ENCODE results near the gene LRRC17. TPM values are rescaled to one million over a fixed set of nuclear protein-coding genes. Genes with fewer than 3 reads are reported as not detected.

The LRRC17 gene
- total and polyA plus RNA-seq, 9 of the 15 experiments (the other 6 are each of a cell fraction or from before 2014, with no cell fraction given): 0.03 to 0.18 (median 0.12) TPM; not detected in 5

GRCh38 chr7:102973096-102973802 is 60.4 kb downstream of the LRRC17 start (continued):
- TF ChIP-seq ZNF592 (IDR thresholded peaks at IDR 0.05) (peak; percentile 93), TRIM28 (IDR thresholded peaks at IDR 0.05) (0 out of 2 replicates have a peak, but pooled peaks have one; percentile 61), CBFA2T2 (conservative IDR thresholded peaks at IDR 0.05) (no peak), NRF1 (conservative IDR thresholded peaks at IDR 0.05 in 1 of 2, IDR thresholded peaks at IDR 0.05 in 1 of 2) (peak in 1 of 2 experiments; percentile 40; a peak in 2 of 4 replicates), MAFK (IDR thresholded peaks at IDR 0.05; ENCODE audit: low read length) (peak; percentile 93), RFX5 (IDR thresholded peaks at IDR 0.05; ENCODE audit: low read depth, low read length) (no peak), DIDO1 (tag; IDR thresholded peaks at IDR 0.05; ENCODE audit: low read depth) (no peak), ZNF778 (CRISPR knock-in tag; IDR thresholded peaks at IDR 0.05) (no peak), ZBED1 (IDR thresholded peaks at IDR 0.05) (0 out of 2 replicates have a peak, but pooled peaks have one; percentile 58), RAD51 (IDR thresholded peaks at IDR 0.05; ENCODE audit: borderline replicate concordance, low read depth) (no peak), CSDE1 (IDR thresholded peaks at IDR 0.05) (peak in 1 of 2 experiments; percentile 61; a peak in 1 of 4 replicates), TEAD2 (tag; IDR thresholded peaks at IDR 0.05) (no peak), ZNF696 (CRISPR knock-in tag; conservative IDR thresholded peaks at IDR 0.05) (no peak), ATF6 (CRISPR knock-in tag; IDR thresholded peaks at IDR 0.05) (no peak), TARDBP (IDR thresholded peaks at IDR 0.05) (0 out of 2 replicates have a peak, but pooled peaks have one; percentile 33), PTBP1 (IDR thresholded peaks at IDR 0.05; ENCODE audit: low read depth, low read length) (no peak), ELF2 (CRISPR knock-in tag; IDR thresholded peaks at IDR 0.05) (no peak; the same call in 1 of the 2 replicates), CBFA2T3 (IDR thresholded peaks at IDR 0.05) (peak; percentile 62), TCFL5 (CRISPR knock-in tag; conservative IDR thresholded peaks at IDR 0.05) (no peak), ZNF780A (CRISPR knock-in tag; IDR thresholded peaks at IDR 0.05) (no peak), ZKSCAN3 (CRISPR knock-in tag; IDR thresholded peaks at IDR 0.05) (no peak), NCOA6 (IDR thresholded peaks at IDR 0.05) (no peak), ZZZ3 (IDR thresholded peaks at IDR 0.05) (no peak), RFX7 (CRISPR knock-in tag; IDR thresholded peaks at IDR 0.05) (no peak), HNRNPLL (IDR thresholded peaks at IDR 0.05; ENCODE audit: low read depth, low read length, poor library complexity, severe bottlenecking) (no peak), HMG20A (CRISPR knock-in tag; conservative IDR thresholded peaks at IDR 0.05) (no peak), ZNF589 (CRISPR knock-in tag; IDR thresholded peaks at IDR 0.05; ENCODE audit: low read depth) (peak; percentile 89), SNIP1 (IDR thresholded peaks at IDR 0.05; ENCODE audit: low read depth) (no peak)
